IMR-90 (cell line): ENCODE results near the gene KDM2B. TPM values are rescaled to one million over a fixed set of nuclear protein-coding genes. Genes with fewer than 3 reads are reported as not detected.
A peak's percentile ranks its signal among the peaks of the same experiment; 100 is the strongest.

Source experiments
- ATAC-seq: fragments of 200-7000 bp; cut with Tn5 transposase; 2 replicates; pipeline ENCODE4 v1.9.1; 2020; ENCODE audit warnings: low read depth, mild to moderate bottlenecking, moderate library complexity
- Bru-seq: library from RNA; stranded (reverse); fragments of 400-500 nt; gene quantifications from one replicate; lab custom pipeline; 2021; lab: Mats Ljungman, UMichigan
- BruChase-seq, 2 experiments: library from RNA; stranded (reverse); fragments of 400-500 nt; gene quantifications; one replicate each; lab custom pipeline; 2021; lab: Mats Ljungman, UMichigan
- BruUV-seq: library from RNA; stranded (reverse); fragments of 400-500 nt; replicated peaks from 2 replicates; lab custom pipeline; 2021; lab: Mats Ljungman, UMichigan
- CTCF ChIA-PET: fragments of 300-600 bp; formaldehyde crosslinking; extraction: SDS; loops from one replicate; lab custom pipeline; 2021; ENCODE audit warnings: antibody characterized with exemption; lab: Yijun Ruan, JAX
- POLR2A ChIA-PET: fragments of 300-600 bp; sonication (Branson Sonifier 250); formaldehyde crosslinking; loops from one replicate; lab custom pipeline; 2022; ENCODE audit warnings: antibody characterized with exemption; ENCODE audit not compliant: unreplicated experiment; lab: Charles Lee
- DNase-seq: peaks from one replicate; pipeline ENCODE4 v3.0.0; 2013
- H2AFZ ChIP-seq: replicated peaks from 2 replicates; pipeline ENCODE3; 2013; ENCODE audit warnings: low read length, mild to moderate bottlenecking; ENCODE audit not compliant: poor library complexity
- H2AK5ac ChIP-seq: 2 replicates; pipeline ENCODE4 v1.6.1; 2013; ENCODE audit warnings: low read depth, low read length, inconsistent platforms
- H2AK9ac ChIP-seq: replicated peaks from 2 replicates; pipeline ENCODE3; 2013; ENCODE audit warnings: mild to moderate bottlenecking, low read depth, low read length, moderate library complexity; ENCODE audit not compliant: poor library complexity
- H2BK120ac ChIP-seq: 2 replicates; pipeline ENCODE4 v1.6.1; 2013; ENCODE audit warnings: low read depth, low read length, inconsistent platforms
- H2BK15ac ChIP-seq: 3 replicates; pipeline ENCODE4 v1.6.1; 2013; ENCODE audit warnings: low read depth, low read length, inconsistent platforms
- H2BK20ac ChIP-seq: 2 replicates; pipeline ENCODE4 v1.6.1; 2013; ENCODE audit warnings: low read depth, mild to moderate bottlenecking, inconsistent platforms, low read length, moderate library complexity
- H2BK5ac ChIP-seq: 2 replicates; pipeline ENCODE4 v1.6.1; 2013; ENCODE audit warnings: mild to moderate bottlenecking, low read depth, low read length, inconsistent platforms; ENCODE audit not compliant: poor library complexity, severe bottlenecking
- H3K14ac ChIP-seq: replicated peaks from 2 replicates; pipeline ENCODE4 v1.6.1; 2013; ENCODE audit warnings: low read depth, low read length, inconsistent platforms
- H3K18ac ChIP-seq: 2 replicates; pipeline ENCODE4 v1.6.1; 2013; ENCODE audit warnings: low read depth, low read length, control low read depth
- H3K23ac ChIP-seq: 2 replicates; pipeline ENCODE4 v1.6.1; 2013; ENCODE audit warnings: low read depth, low read length, inconsistent platforms
- H3K27ac ChIP-seq: 2 replicates; pipeline ENCODE4 v1.5.1; 2013; ENCODE audit warnings: mild to moderate bottlenecking, control low read depth, low read length; ENCODE audit not compliant: insufficient read depth
- H3K27me3 ChIP-seq: 2 replicates; pipeline ENCODE4 v1.6.1; 2013; ENCODE audit warnings: low read length; ENCODE audit not compliant: control insufficient read depth, insufficient read depth
- H3K36me3 ChIP-seq: 2 replicates; pipeline ENCODE4 v1.6.1; 2013; ENCODE audit warnings: low read length, mixed read lengths; ENCODE audit not compliant: control insufficient read depth, insufficient read depth
- H3K4ac ChIP-seq: 2 replicates; pipeline ENCODE4 v1.6.1; 2013; ENCODE audit warnings: low read depth, low read length, inconsistent platforms
- H3K4me1 ChIP-seq: 2 replicates; pipeline ENCODE4 v1.6.1; 2013; ENCODE audit warnings: low read length, mixed read lengths; ENCODE audit not compliant: control insufficient read depth, insufficient read depth
- H3K4me2 ChIP-seq: 2 replicates; pipeline ENCODE4 v1.6.1; 2013; ENCODE audit warnings: low read depth, mild to moderate bottlenecking, control low read depth, low read length, moderate library complexity
- H3K4me3 ChIP-seq: 2 replicates; pipeline ENCODE4 v1.5.1; 2013; ENCODE audit warnings: low read depth, mild to moderate bottlenecking, control low read depth, low read length, moderate library complexity; ENCODE audit not compliant: insufficient read depth
- H3K56ac ChIP-seq: 2 replicates; pipeline ENCODE4 v1.6.1; 2013; ENCODE audit warnings: low read length, inconsistent platforms; ENCODE audit not compliant: insufficient read depth; ENCODE audit errors: extremely low read depth
- H3K79me1 ChIP-seq, 2 experiments: 2 replicates each; pipeline ENCODE4 v1.6.1; 2013; ENCODE audit warnings: low read length in 2 of 2, inconsistent platforms in 1 of 2, low read depth in 1 of 2
- H3K9ac ChIP-seq: 2 replicates; pipeline ENCODE4 v1.6.1; 2013; ENCODE audit warnings: low read depth, low read length, control low read depth
- H3K9me1 ChIP-seq: 2 replicates; pipeline ENCODE4 v1.6.1; 2013; ENCODE audit warnings: low read length, inconsistent platforms; ENCODE audit not compliant: insufficient read depth
- H3K9me3 ChIP-seq: 2 replicates; pipeline ENCODE4 v1.6.1; 2013; ENCODE audit warnings: low read length; ENCODE audit not compliant: control insufficient read depth, insufficient read depth
- H4K20me1 ChIP-seq: 2 replicates; pipeline ENCODE4 v1.6.1; 2013; ENCODE audit warnings: low read length, inconsistent platforms; ENCODE audit not compliant: insufficient read depth
- H4K5ac ChIP-seq: 2 replicates; pipeline ENCODE4 v1.6.1; 2013; ENCODE audit warnings: mild to moderate bottlenecking, low read depth, low read length, control low read depth
- H4K8ac ChIP-seq, 2 experiments: 2 replicates each; pipeline ENCODE4 v1.6.1; 2013; ENCODE audit warnings: low read depth in 2 of 2, low read length in 2 of 2, control low read depth in 1 of 2, inconsistent platforms in 1 of 2
- H4K91ac ChIP-seq: 2 replicates; pipeline ENCODE4 v1.6.1; 2013; ENCODE audit warnings: low read depth, low read length, inconsistent platforms; ENCODE audit not compliant: insufficient read depth
- MAZ ChIP-seq: IDR thresholded peaks from 2 replicates; pipeline ENCODE4 v1.6.1; 2012; ENCODE audit warnings: low read depth, mild to moderate bottlenecking, low read length, improper control_type of control experiment, moderate library complexity, borderline replicate concordance
- MXI1 ChIP-seq: IDR thresholded peaks from 2 replicates; pipeline ENCODE4 v1.6.1; 2012; ENCODE audit warnings: low read depth, mild to moderate bottlenecking, low read length, moderate library complexity, borderline replicate concordance
- WGBS, 2 experiments: methylation state at CpG; one replicate each; pipeline versions ENCODE4 v1.1.5 to v1.1.7; 2013; ENCODE audit warnings: missing lambda C conversion rate in 2 of 2; ENCODE audit not compliant: insufficient read length in 1 of 2; ENCODE audit errors: extremely low coverage in 2 of 2; 5-methylcytosine and 5-hydroxymethylcytosine counted together
- dilution Hi-C: fragments of 300-500 bp; cut with HindIII; formaldehyde crosslinking; loops from one replicate; pipeline ENCODE4 v1.14.3; 2018; ENCODE audit warnings: low sequenced_read_pairs; ENCODE audit not compliant: unreplicated experiment
- in situ Hi-C: fragments of 300-500 bp; cut with MboI; formaldehyde crosslinking; loops from 3 replicates; pipeline ENCODE4 v1.14.3; 2019; ENCODE audit warnings: low sequenced_read_pairs, inconsistent platforms, mixed read lengths
- intact Hi-C: fragments of 100-400 bp; cut with micrococcal nuclease; formaldehyde crosslinking; loops from 2 replicates; pipeline ENCODE4 v1.10.0; 2022
- long read RNA-seq: library from polyadenylated mRNA; unstranded; transcript quantifications from one replicate; pipeline ENCODE4 v2.0.0, GENCODE V29; 2021; ENCODE audit not compliant: unreplicated experiment
- polyA plus RNA-seq, 3 experiments: library from polyadenylated mRNA; depleted of rRNA; stranded (reverse); fragments of >200 nt; gene quantifications; 2 replicates each; pipeline ENCODE4 v1.2.3, GENCODE V29; 2012; ENCODE audit warnings: low replicate concordance in 1 of 3
- total RNA-seq: library from RNA; depleted of rRNA; stranded (reverse); fragments of >200 nt; gene quantifications from 2 replicates; pipeline ENCODE4 v1.2.3, GENCODE V29; 2012; rRNA removed
- TF ChIP-seq, protein P1 (sequence below): conservative IDR thresholded peaks from 2 replicates; pipeline ENCODE4 v1.5.1; 2012; ENCODE audit warnings: mild to moderate bottlenecking, low read depth, low read length, improper control_type of control experiment
- TF ChIP-seq, protein P2 (sequence below): fragments of 150-350 bp; IDR thresholded peaks from 2 replicates; pipeline ENCODE4 v1.6.1; 2017; ENCODE audit warnings: mild to moderate bottlenecking, antibody characterized with exemption, low read length, low read depth

KDM2B gene
- total RNA-seq (21.1 and 24.2 TPM in 2 replicates), polyA plus RNA-seq (2012; rRNA removed) (22.6 and 30.7 TPM in 2 replicates), Bru-seq, nascent RNA (percentile 62 among the genes with signal in this experiment), BruChase-seq, experiment 1, labeled RNA remaining after a 6-hour chase (percentile 72 among the genes with signal in this experiment), BruChase-seq, experiment 2, labeled RNA remaining after a 2-hour chase (percentile 59 among the genes with signal in this experiment)
- 19.7 and 20.6 TPM in 2 replicates for polyA plus RNA-seq (2012; cell fraction: cytosol; rRNA removed)
- polyA plus RNA-seq (2012; cell fraction: nucleus; rRNA removed; ENCODE audit: low replicate concordance) = 51.3 and 95.2 TPM in 2 replicates
- long read RNA-seq, partial matches to known transcripts = 2 of 9 reads
- long read RNA-seq, other reads (novel, unspliced or antisense) = 7 of 9 reads

DNA sequence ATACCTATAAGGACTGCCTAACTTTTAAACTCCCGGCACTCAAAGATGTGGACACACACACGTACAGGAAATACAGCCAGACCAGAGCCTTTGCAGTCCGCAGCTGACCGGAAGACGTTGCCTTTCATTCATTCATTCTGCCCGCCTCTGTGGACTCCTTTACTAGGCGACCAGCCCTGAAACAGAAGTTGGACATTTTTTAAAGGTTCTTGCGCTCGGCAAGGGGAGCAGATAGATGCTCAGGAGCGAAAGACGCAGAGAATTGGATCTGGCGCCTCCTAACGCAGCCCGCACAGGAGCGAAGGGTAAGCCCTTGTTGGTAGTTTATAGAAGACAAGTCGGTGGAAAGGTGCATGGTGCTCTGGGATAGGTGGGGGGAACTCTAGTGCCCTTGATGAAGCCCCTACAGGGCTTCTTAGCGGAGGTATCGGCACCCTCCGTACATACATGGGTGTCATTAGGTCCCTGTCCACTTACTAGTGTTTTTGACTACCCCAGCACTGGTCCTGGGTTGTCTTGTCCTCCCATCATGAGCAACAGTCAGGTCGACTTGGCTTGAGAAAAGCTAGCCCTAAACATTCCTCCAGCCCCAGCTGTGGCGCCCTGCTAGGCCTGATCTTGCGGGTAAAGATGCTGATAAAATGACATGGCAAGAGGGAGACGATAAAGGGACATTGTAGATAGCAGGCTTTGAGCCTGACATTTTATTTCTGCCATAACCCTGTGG lies at the start of gene KDM2B:
Gene KDM2B, minus strand, starts transcription at position 65 of the 727 bp plus-strand sequence. CDS start 112 bp downstream, outside the sequence.
- Histone ChIP-seq H2BK5ac (peak within 1 kb of the TSS; percentile 91), H3K4me2 (peak within 1 kb of the TSS; percentile 92), H3K36me3 (no peaks in the 10 kb centered on the region), H3K27me3 (no peaks in the 10 kb centered on the region), H4K20me1 (no peaks in the 10 kb centered on the region), H3K79me1 (peaks cover 17 to 42% of the 10 kb centered on the region in 2 experiments; a peak in 3 of 4 replicates), H2BK120ac (peak within 1 kb of the TSS; percentile 58), H3K56ac (peak within 1 kb of the TSS; percentile 87), H3K18ac (peak within 1 kb of the TSS; percentile 85), H3K4me3 (peak within 1 kb of the TSS; percentile 64), H3K23ac (peak within 1 kb of the TSS; percentile 87), H3K4ac (peak within 1 kb of the TSS; percentile 80), H3K9me1 (peaks cover 5% of the 10 kb centered on the region; the same call in 1 of the 2 replicates), H3K9me3 (no peaks in the 10 kb centered on the region), H4K91ac (peak within 1 kb of the TSS; percentile 83), H2AK9ac (peak within 1 kb of the TSS; percentile 18), H3K4me1 (peaks cover 24% of the 10 kb centered on the region), H2BK15ac (peak within 1 kb of the TSS; percentile 46; the same call in 1 of the 3 replicates), H3K14ac (peak within 1 kb of the TSS; percentile 70), H2AK5ac (peak within 1 kb of the TSS; percentile 73), H4K5ac (peak within 1 kb of the TSS; percentile 13; the same call in 1 of the 2 replicates), H4K8ac (peak within 1 kb of the TSS; percentile 49 to 86), H3K27ac (peak within 1 kb of the TSS; percentile 91), H2BK20ac (peak within 1 kb of the TSS; percentile 5; the same call in 1 of the 2 replicates), H3K9ac (peak within 1 kb of the TSS; percentile 94), H2AFZ (peak within 1 kb of the TSS; percentile 81)
- TF ChIP-seq, protein P1, sequence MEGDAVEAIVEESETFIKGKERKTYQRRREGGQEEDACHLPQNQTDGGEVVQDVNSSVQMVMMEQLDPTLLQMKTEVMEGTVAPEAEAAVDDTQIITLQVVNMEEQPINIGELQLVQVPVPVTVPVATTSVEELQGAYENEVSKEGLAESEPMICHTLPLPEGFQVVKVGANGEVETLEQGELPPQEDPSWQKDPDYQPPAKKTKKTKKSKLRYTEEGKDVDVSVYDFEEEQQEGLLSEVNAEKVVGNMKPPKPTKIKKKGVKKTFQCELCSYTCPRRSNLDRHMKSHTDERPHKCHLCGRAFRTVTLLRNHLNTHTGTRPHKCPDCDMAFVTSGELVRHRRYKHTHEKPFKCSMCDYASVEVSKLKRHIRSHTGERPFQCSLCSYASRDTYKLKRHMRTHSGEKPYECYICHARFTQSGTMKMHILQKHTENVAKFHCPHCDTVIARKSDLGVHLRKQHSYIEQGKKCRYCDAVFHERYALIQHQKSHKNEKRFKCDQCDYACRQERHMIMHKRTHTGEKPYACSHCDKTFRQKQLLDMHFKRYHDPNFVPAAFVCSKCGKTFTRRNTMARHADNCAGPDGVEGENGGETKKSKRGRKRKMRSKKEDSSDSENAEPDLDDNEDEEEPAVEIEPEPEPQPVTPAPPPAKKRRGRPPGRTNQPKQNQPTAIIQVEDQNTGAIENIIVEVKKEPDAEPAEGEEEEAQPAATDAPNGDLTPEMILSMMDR = 0 out of 2 replicates have a peak, but pooled peaks have one; percentile 2
- TF ChIP-seq MXI1 (no peak), MAZ (no peak)
- TF ChIP-seq, protein P2, sequence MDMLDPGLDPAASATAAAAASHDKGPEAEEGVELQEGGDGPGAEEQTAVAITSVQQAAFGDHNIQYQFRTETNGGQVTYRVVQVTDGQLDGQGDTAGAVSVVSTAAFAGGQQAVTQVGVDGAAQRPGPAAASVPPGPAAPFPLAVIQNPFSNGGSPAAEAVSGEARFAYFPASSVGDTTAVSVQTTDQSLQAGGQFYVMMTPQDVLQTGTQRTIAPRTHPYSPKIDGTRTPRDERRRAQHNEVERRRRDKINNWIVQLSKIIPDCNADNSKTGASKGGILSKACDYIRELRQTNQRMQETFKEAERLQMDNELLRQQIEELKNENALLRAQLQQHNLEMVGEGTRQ = no peak
- no TSS peak for BruUV-seq
- intact Hi-C loops = loop anchor here (5.0 kb wide), 1 partner anchor 46 kb away; the partner anchor contains the start of gene ORAI1
- ChIA-PET CTCF (interaction anchor here (1.2 kb wide), 1 partner anchor 87 kb away, joined by 3 read pairs; no protein-coding TSS in a partner anchor), POLR2A (interaction anchor here (0.7 kb wide), 1 partner anchor 1404 kb away, joined by 4 read pairs; no protein-coding TSS in a partner anchor)
- ATAC-seq (peak; percentile 14), DNase-seq (peak; percentile 67)
- dilution Hi-C loops = no loop called here
- 10% methylated on average over 15 of the region's 23 CpGs; no CpG with 5 or more reads in 1 of the 2 experiments for WGBS, 2 experiments
- in situ Hi-C loops = no loop called here
